Activated CD4-positive, alpha-beta T cell treated with anti-CD3 and anti-CD28 coated beads, Interleukin-2, amount 10 ng/mL, durations not matched to agents 7 days and 5 days (primary cell): ENCODE measurements around the gene FGD6. TPM values are rescaled to one million over a fixed set of nuclear protein-coding genes. Genes with fewer than 3 reads are reported as not detected.
A peak's percentile ranks its signal among the peaks of the same experiment; 100 is the strongest.
"Not testable (repeated sequence)": the region's sequence is repeated elsewhere in the genome, so short reads cannot be mapped to it uniquely, and the experiment has no call there.

Experiments used
- CTCF ChIA-PET: fragments of 350-600 bp; sonication (Branson Sonifier 250); formaldehyde crosslinking; loops from one replicate; lab custom pipeline; 2021; ENCODE audit warnings: antibody characterized with exemption; lab: Charles Lee
- POLR2A ChIA-PET: fragments of 350-600 bp; sonication (Branson Sonifier 250); formaldehyde crosslinking; loops from one replicate; lab custom pipeline; 2021; ENCODE audit warnings: antibody characterized with exemption; lab: Charles Lee
- DNase-seq: peaks from one replicate; pipeline ENCODE4 v3.0.0-alpha.2; 2020
- H3K27ac Mint-ChIP-seq: one replicate; pipeline ENCODE4 v1.8.0; 2021; ENCODE audit warnings: mild to moderate bottlenecking, moderate library complexity, mixed read lengths
- H3K27me3 Mint-ChIP-seq: one replicate; pipeline ENCODE4 v1.8.0; 2021; ENCODE audit warnings: mixed read lengths
- H3K36me3 Mint-ChIP-seq: one replicate; pipeline ENCODE4 v1.8.0; 2021; ENCODE audit warnings: low read depth, mixed read lengths
- H3K4me1 Mint-ChIP-seq: one replicate; pipeline ENCODE4 v1.8.0; 2021; ENCODE audit warnings: mixed read lengths
- H3K4me3 Mint-ChIP-seq: one replicate; pipeline ENCODE4 v1.8.0; 2021; ENCODE audit warnings: mild to moderate bottlenecking, moderate library complexity, mixed read lengths
- H3K9me3 Mint-ChIP-seq: one replicate; pipeline ENCODE4 v1.8.0; 2021; ENCODE audit warnings: mixed read lengths
- total RNA-seq, 2 experiments: library from RNA; stranded (reverse); gene quantifications; one replicate each; pipeline ENCODE4 v1.2.3, GENCODE V29; 2021

The FGD6 gene
- total RNA-seq, 2 experiments from 2014 or later = 0.56 to 0.69 TPM

DNA sequence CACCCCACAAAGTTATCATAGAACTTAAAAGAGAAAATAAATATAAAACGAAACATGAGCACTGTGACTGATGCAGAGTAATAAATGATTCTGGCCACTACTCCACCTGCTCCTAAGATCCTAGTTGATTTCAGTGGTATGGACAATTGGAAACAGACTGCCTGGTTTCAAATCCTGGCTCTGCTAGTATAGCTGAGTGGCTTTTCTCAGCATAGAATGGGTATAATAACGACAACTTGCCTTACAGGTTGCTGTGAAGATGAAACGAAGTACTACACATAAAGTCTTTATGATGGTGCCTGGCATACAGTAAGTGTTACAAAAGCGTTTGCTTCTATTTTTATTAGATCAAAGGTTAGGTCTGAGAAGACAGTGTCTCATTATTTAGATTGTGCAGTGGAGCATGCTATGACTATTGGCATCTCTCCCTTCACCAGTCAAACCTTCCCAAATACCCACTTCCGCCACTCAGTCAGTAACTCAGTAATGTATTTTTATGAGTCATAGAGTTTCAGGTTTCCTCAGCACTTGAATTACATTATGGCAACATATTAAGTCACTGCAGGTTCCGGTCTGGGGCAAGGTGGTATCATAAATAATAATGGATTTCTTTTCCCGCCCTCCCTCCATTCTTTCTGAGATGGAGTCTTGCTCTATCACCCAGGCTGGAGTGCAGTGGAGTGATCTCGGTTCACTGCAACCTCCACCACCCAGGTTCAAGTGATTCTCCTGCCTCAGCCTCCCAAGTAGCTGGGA, 114.2 kb downstream of the FGD6 start:
- Mint-ChIP-seq H3K9me3 (no peaks in the 10 kb centered on the region), H3K36me3 (no peaks in the 10 kb centered on the region), H3K4me1 (peaks cover 15% of the 10 kb centered on the region), H3K27ac (peak overlapping the region; percentile 20), H3K27me3 (peaks cover 1% of the 10 kb centered on the region), H3K4me3 (no peak overlapping the region)
- CTCF ChIA-PET = interaction anchor here (2.2 kb wide), 1 partner anchor 30 kb away, joined by 8 read pairs; the partner anchor contains the start of gene NR2C1
- POLR2A ChIA-PET = no interaction called here
- peak; percentile 44 for DNase-seq

- peaks cover 15% of the 10 kb centered on the region for H3K4me1 Mint-ChIP-seq
- H3K27me3 Mint-ChIP-seq, H3K36me3 Mint-ChIP-seq, H3K4me3 Mint-ChIP-seq, H3K9me3 Mint-ChIP-seq, H3K27ac Mint-ChIP-seq, POLR2A ChIA-PET, DNase-seq: not testable (repeated sequence)
- CTCF ChIA-PET = interaction anchor here (0.6 kb wide), 1 partner anchor 8 kb away, joined by 3 read pairs; no protein-coding TSS in a partner anchor
Measured at GRCh38 chr12:95101957-95102356, 115.3 kb downstream of the FGD6 start.

- POLR2A ChIA-PET = no interaction called here
- H3K27ac Mint-ChIP-seq = no peak overlapping the region
Measured at GRCh38 chr12:95100264-95101190, 116.7 kb downstream of the FGD6 start.

GRCh38 chr12:95099270-95099790, 117.9 kb downstream of the FGD6 start:
- Mint-ChIP-seq H3K9me3 (no peaks in the 10 kb centered on the region), H3K27ac (no peak overlapping the region), H3K4me1 (peaks cover 15% of the 10 kb centered on the region), H3K27me3 (peaks cover 5% of the 10 kb centered on the region), H3K4me3 (no peak overlapping the region), H3K36me3 (no peaks in the 10 kb centered on the region)
- ChIA-PET POLR2A (no interaction called here), CTCF (interaction anchor here (1.2 kb wide), 1 partner anchor 10 kb away, joined by 3 read pairs; no protein-coding TSS in a partner anchor)
- DNase-seq = no peak

More at GRCh38 chr12:95100264-95101190, 116.7 kb downstream of the FGD6 start:
- Mint-ChIP-seq H3K9me3 (no peaks in the 10 kb centered on the region), H3K4me3 (no peak overlapping the region), H3K27me3 (peaks cover 5% of the 10 kb centered on the region), H3K4me1 (peaks cover 15% of the 10 kb centered on the region), H3K36me3 (no peaks in the 10 kb centered on the region)
- CTCF ChIA-PET = interaction anchor here (1.2 kb wide), 1 partner anchor 9 kb away, joined by 3 read pairs; no protein-coding TSS in a partner anchor
- DNase-seq = no peak

DNA sequence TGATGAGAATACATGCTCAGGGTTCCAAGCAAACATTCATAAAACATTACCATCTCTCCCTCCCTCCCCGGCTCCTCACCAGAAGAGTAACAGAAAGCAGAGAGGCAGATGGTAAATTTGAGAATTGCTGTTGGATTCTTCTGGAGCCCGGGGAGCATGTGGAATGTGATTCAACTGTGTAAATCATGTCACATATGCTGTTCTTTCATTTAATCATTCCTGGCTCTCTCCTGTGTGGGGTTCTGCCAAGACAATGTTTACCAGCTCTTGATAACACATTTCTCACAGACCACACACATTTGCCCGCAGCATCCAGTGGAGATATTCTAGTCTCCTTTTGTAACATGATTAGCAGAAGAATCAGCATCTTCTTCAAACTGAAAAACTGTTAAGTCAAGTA, 120.4 kb downstream of the FGD6 start:
- no peaks in the 10 kb centered on the region for H3K9me3 Mint-ChIP-seq
- POLR2A ChIA-PET = no interaction called here

GRCh38 chr12:95096378-95096777, 120.9 kb downstream of the FGD6 start:
- CTCF ChIA-PET = no interaction called here
- Mint-ChIP-seq H3K36me3 (no peaks in the 10 kb centered on the region), H3K4me1 (no peaks in the 10 kb centered on the region), H3K27ac (no peak overlapping the region), H3K4me3 (no peak overlapping the region), H3K27me3 (peaks cover 5% of the 10 kb centered on the region), H3K9me3 (no peaks in the 10 kb centered on the region)
- no peak for DNase-seq
- POLR2A ChIA-PET = no interaction called here

More for the DNA sequence above, 120.4 kb downstream of the FGD6 start:
- no peak for DNase-seq
- Mint-ChIP-seq H3K4me1 (no peaks in the 10 kb centered on the region), H3K27ac (no peak overlapping the region), H3K36me3 (no peaks in the 10 kb centered on the region), H3K4me3 (no peak overlapping the region), H3K27me3 (peaks cover 5% of the 10 kb centered on the region)
- CTCF ChIA-PET = no interaction called here

DNA sequence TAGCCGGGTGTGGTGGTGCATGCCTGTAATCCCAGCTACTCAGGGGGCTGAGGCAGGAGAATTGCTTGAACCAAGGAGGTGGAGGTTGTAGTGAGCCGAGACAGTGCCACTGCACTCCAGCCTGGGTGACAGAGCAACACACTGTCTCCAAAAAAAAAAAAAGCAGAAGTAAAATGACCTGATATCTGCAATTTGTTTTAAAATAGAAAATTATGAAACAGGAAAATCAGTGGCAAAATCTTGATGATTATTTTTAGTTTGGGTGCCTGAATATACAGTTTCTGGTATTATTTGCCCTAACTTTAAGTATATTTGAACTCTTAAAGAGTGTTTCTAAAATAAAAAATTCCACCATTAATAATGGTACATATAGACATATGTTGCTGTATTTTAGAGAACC, 121.4 kb downstream of the FGD6 start:
- H3K36me3 Mint-ChIP-seq, DNase-seq, H3K9me3 Mint-ChIP-seq, H3K4me3 Mint-ChIP-seq, POLR2A ChIA-PET, H3K27me3 Mint-ChIP-seq, H3K27ac Mint-ChIP-seq, CTCF ChIA-PET, H3K4me1 Mint-ChIP-seq: not testable (repeated sequence)

GRCh38 chr12:95089462-95089861, 127.8 kb downstream of the FGD6 start:
- ChIA-PET POLR2A (no interaction called here), CTCF (no interaction called here)
- no peak overlapping the region for H3K4me3 Mint-ChIP-seq
- no peak overlapping the region for H3K27ac Mint-ChIP-seq
- no peaks in the 10 kb centered on the region for H3K4me1 Mint-ChIP-seq
- no peak for DNase-seq
- H3K27me3 Mint-ChIP-seq = no peaks in the 10 kb centered on the region
- H3K9me3 Mint-ChIP-seq = no peaks in the 10 kb centered on the region
- H3K36me3 Mint-ChIP-seq = no peaks in the 10 kb centered on the region

DNA sequence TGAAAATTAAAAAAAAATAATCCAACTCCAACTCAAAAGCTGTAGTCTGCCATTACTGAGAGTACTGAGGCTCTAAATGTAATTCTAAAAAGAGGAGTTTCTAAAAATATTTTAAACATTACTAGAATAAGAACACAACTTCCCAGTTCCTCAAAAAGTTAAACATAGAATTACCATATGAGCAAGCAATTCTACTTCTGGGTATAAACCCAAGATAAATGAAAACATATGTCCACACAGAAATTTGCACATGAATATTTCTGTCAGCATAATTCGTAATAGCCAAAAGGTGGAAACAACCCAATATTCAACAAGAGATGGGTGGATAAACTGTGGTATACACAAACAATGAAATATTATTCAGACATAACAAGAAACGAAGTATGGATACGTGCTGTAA, 128.9 kb downstream of the FGD6 start:
- POLR2A ChIA-PET = no interaction called here
- CTCF ChIA-PET = no interaction called here
- H3K9me3 Mint-ChIP-seq = no peaks in the 10 kb centered on the region

GRCh38 chr12:95085612-95086011, 131.7 kb downstream of the FGD6 start:
- Mint-ChIP-seq H3K9me3 (no peaks in the 10 kb centered on the region), H3K36me3 (no peaks in the 10 kb centered on the region), H3K27ac (no peak overlapping the region), H3K4me3 (no peak overlapping the region), H3K4me1 (no peaks in the 10 kb centered on the region), H3K27me3 (peaks cover 2% of the 10 kb centered on the region)
- ChIA-PET POLR2A (no interaction called here), CTCF (interaction anchor here (0.5 to 1.5 kb wide), 2 partner anchors 12 to 200 kb away, joined by 3 to 7 read pairs; partner anchors contain the start of gene NR2C1)
- no peak for DNase-seq

More for the DNA sequence above, 128.9 kb downstream of the FGD6 start:
- Mint-ChIP-seq H3K4me1 (no peaks in the 10 kb centered on the region), H3K4me3 (no peak overlapping the region), H3K36me3 (no peaks in the 10 kb centered on the region), H3K27me3 (peaks cover 2% of the 10 kb centered on the region), H3K27ac (no peak overlapping the region)
- DNase-seq = no peak

GRCh38 chr12:95083938-95084337, 133.3 kb downstream of the FGD6 start:
- peaks cover 2% of the 10 kb centered on the region for H3K27me3 Mint-ChIP-seq
- DNase-seq = no peak
- H3K9me3 Mint-ChIP-seq = no peaks in the 10 kb centered on the region
- H3K4me3 Mint-ChIP-seq = no peak overlapping the region
- ChIA-PET POLR2A (no interaction called here), CTCF (interaction anchor here (0.6 to 1.5 kb wide), 2 partner anchors 11 to 197 kb away, joined by 4 to 7 read pairs; partner anchors contain the start of gene NR2C1)
- no peaks in the 10 kb centered on the region for H3K4me1 Mint-ChIP-seq
- no peak overlapping the region for H3K27ac Mint-ChIP-seq
- H3K36me3 Mint-ChIP-seq = no peaks in the 10 kb centered on the region

DNA sequence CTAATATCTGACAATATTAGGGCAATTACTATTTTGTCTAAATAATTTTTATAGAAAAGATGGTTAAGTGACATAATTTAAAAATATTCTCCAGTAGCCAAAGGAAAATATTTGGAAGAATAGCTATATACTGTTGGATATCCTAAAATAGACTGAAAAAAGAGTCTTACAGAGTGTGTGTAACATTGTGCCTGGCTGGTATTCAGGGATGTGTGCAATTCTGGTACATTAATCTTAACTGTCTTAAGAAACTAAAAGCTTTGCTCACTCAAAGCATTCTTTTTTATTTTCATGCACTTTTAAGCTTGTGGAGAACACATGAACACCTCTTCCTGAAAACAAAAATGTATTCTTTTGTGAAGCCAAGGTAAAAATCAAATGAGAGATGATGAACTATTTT, 133.8 kb downstream of the FGD6 start:
- Mint-ChIP-seq H3K27me3 (peaks cover 2% of the 10 kb centered on the region), H3K9me3 (no peaks in the 10 kb centered on the region), H3K4me1 (no peaks in the 10 kb centered on the region), H3K4me3 (no peak overlapping the region), H3K27ac (no peak overlapping the region), H3K36me3 (no peaks in the 10 kb centered on the region)
- ChIA-PET CTCF (no interaction called here), POLR2A (no interaction called here)
- DNase-seq = no peak
